Endothelial cell of umbilical vein (primary cell): ENCODE data around the gene CARS1. TPM values are rescaled to one million over a fixed set of nuclear protein-coding genes. Genes with fewer than 3 reads are reported as not detected.

Source experiments
- BruUV-seq: library from RNA; stranded (reverse); fragments of 400-500 nt; replicated peaks from 2 replicates; lab custom pipeline; 2021; lab: Mats Ljungman, UMichigan
- CTCF ChIA-PET: fragments of 300-600, 350-600 bp; sonication (Branson Sonifier 250); formaldehyde crosslinking; loops from one replicate; lab custom pipeline; 2021; ENCODE audit warnings: antibody characterized with exemption, inconsistent platforms; lab: Charles Lee
- POLR2A ChIA-PET: fragments of 300-600, 350-600 bp; sonication (Branson Sonifier 250); formaldehyde crosslinking; loops from one replicate; lab custom pipeline; 2021; ENCODE audit warnings: antibody characterized with exemption, inconsistent platforms; lab: Charles Lee
- DNase-seq: peaks from one replicate; pipeline ENCODE4 v3.0.0-alpha.2; 2011; ENCODE audit warnings: low read depth, low spot score
- FAIRE-seq: peaks from 2 replicates; lab custom pipeline; 2011; peaks lifted over from hg19 to GRCh38; lab: Jason Lieb, UNC
- H2AFZ ChIP-seq: 2 replicates; pipeline ENCODE4 v1.6.0; 2012; ENCODE audit warnings: low read depth, low read length, control low read depth, inconsistent platforms
- H3K27ac ChIP-seq: 2 replicates; pipeline ENCODE4 v1.5.1; 2011; ENCODE audit warnings: low read depth, mild to moderate bottlenecking, control low read depth, low read length, moderate library complexity; ENCODE audit not compliant: insufficient read depth
- H3K27me3 ChIP-seq, 2 experiments: 2 replicates each; pipeline versions ENCODE4 v1.6.0 to v1.6.1; 2011; ENCODE audit warnings: low read length in 2 of 2, mixed read lengths in 1 of 2; ENCODE audit not compliant: control insufficient read depth in 2 of 2, insufficient read depth in 2 of 2
- H3K36me3 ChIP-seq, 2 experiments: 2 replicates in 1 of 2; 3 replicates in 1 of 2; pipeline ENCODE4 v1.5.1; 2011; ENCODE audit warnings: low read length in 2 of 2, mild to moderate bottlenecking in 1 of 2, moderate library complexity in 1 of 2; ENCODE audit not compliant: control insufficient read depth in 2 of 2, insufficient read depth in 2 of 2; ENCODE audit errors: extremely low read depth in 1 of 2
- H3K4me1 ChIP-seq: 3 replicates; pipeline ENCODE4 v1.5.1; 2011; ENCODE audit warnings: mild to moderate bottlenecking, low read length; ENCODE audit not compliant: control insufficient read depth, insufficient read depth; ENCODE audit errors: extremely low read depth
- H3K4me2 ChIP-seq: 2 replicates; pipeline ENCODE4 v1.6.1; 2011; ENCODE audit warnings: low read length, control low read depth, mixed read lengths; ENCODE audit not compliant: insufficient read depth
- H3K4me3 ChIP-seq, 3 experiments: fragments of 200-600 bp in 1 of 3; sonication (generic), shearing (Covaris generic) in 1 of 3; replicated peaks in 1 of 3; 2 replicates each; pipeline ENCODE4 v1.5.1; 2011 to 2016; ENCODE audit warnings: control low read depth in 3 of 3, low read length in 3 of 3, mild to moderate bottlenecking in 2 of 3, inconsistent platforms in 1 of 3, low read depth in 1 of 3, moderate library complexity in 1 of 3; ENCODE audit not compliant: insufficient read depth in 1 of 3
- H3K79me2 ChIP-seq: 2 replicates; pipeline ENCODE4 v1.6.0; 2012; ENCODE audit warnings: low read length, inconsistent platforms; ENCODE audit not compliant: control insufficient read depth, insufficient read depth
- H3K9ac ChIP-seq: replicated peaks from 2 replicates; pipeline ENCODE3; 2011; ENCODE audit warnings: low read length, control low read depth; ENCODE audit not compliant: insufficient read depth; ENCODE audit errors: extremely low read depth
- H3K9me1 ChIP-seq: replicated peaks from 3 replicates; pipeline ENCODE4 v1.6.0; 2011; ENCODE audit warnings: mild to moderate bottlenecking, low read length; ENCODE audit not compliant: control insufficient read depth, insufficient read depth; ENCODE audit errors: extremely low read depth
- H3K9me3 ChIP-seq: replicated peaks from 2 replicates; pipeline ENCODE4 v1.5.1; 2012; ENCODE audit warnings: low read length, inconsistent platforms; ENCODE audit not compliant: control insufficient read depth, insufficient read depth
- H4K20me1 ChIP-seq: replicated peaks from 2 replicates; pipeline ENCODE3; 2011; ENCODE audit warnings: mild to moderate bottlenecking, low read length; ENCODE audit not compliant: control insufficient read depth, insufficient read depth; ENCODE audit errors: extremely low read depth
- EZH2 ChIP-seq: IDR thresholded peaks from 2 replicates; pipeline ENCODE4 v1.6.1; 2012; ENCODE audit warnings: borderline replicate concordance, low read depth, mild to moderate bottlenecking, moderate library complexity, low read length, inconsistent platforms; ENCODE audit not compliant: severe bottlenecking
- FOS ChIP-seq: IDR thresholded peaks from 2 replicates; pipeline ENCODE4 v1.6.1; 2011; ENCODE audit warnings: mild to moderate bottlenecking, low read length, moderate library complexity, borderline replicate concordance; ENCODE audit not compliant: insufficient read depth
- GATA2 ChIP-seq: IDR thresholded peaks from 2 replicates; pipeline ENCODE4 v1.7.0; 2011; ENCODE audit warnings: low read depth, mild to moderate bottlenecking, moderate library complexity, mixed read lengths, low read length; ENCODE audit not compliant: insufficient read length, insufficient read depth
- JUN ChIP-seq: IDR thresholded peaks from 2 replicates; pipeline ENCODE4 v1.6.1; 2011; ENCODE audit warnings: borderline replicate concordance, low read depth; ENCODE audit not compliant: insufficient read length, insufficient read depth
- MYC ChIP-seq: IDR thresholded peaks from one replicate; pipeline ENCODE4 v1.6.1; 2011; ENCODE audit warnings: mild to moderate bottlenecking, low read depth, low read length
- POLR2A ChIP-seq: IDR thresholded peaks from 2 replicates; pipeline ENCODE4 v1.6.1; 2012; ENCODE audit warnings: low read depth, mild to moderate bottlenecking, control low read depth, low read length
- POLR2AphosphoS5 ChIP-seq: IDR thresholded peaks from 2 replicates; pipeline ENCODE4 v1.6.1; 2012; ENCODE audit warnings: low read depth, mild to moderate bottlenecking, control low read depth, low read length, moderate library complexity; ENCODE audit not compliant: insufficient read depth
- dilution Hi-C: fragments of 300-500 bp; cut with MboI; formaldehyde crosslinking; loops from one replicate; pipeline ENCODE4 v1.15.0; 2019; ENCODE audit warnings: low sequenced_read_pairs; ENCODE audit not compliant: extremely low pct_ligation_motif_present
- intact Hi-C: fragments of 100-400 bp; cut with micrococcal nuclease; formaldehyde crosslinking; loops from one replicate; pipeline ENCODE4 v1.10.0; 2022
- polyA plus RNA-seq, 4 experiments: library from polyadenylated mRNA; depleted of rRNA in 3 of 4; stranded (reverse) in 3 of 4; unstranded in 1 of 4; fragments of >200 nt; gene quantifications; 2 replicates each; pipeline versions ENCODE4 v1.2.1 to v1.2.3, GENCODE V29; 2011 to 2012; ENCODE audit warnings: missing spikeins in 1 of 4
- total RNA-seq: library from RNA; stranded (reverse); gene quantifications from 2 replicates; pipeline ENCODE4 v1.2.3, GENCODE V29; 2021
- TF ChIP-seq, protein P1 (sequence below): IDR thresholded peaks from 2 replicates; pipeline ENCODE4 v1.6.1; 2011; ENCODE audit not compliant: insufficient read depth, insufficient read length
- TF ChIP-seq, protein P2 (sequence below), 2 donors: IDR thresholded peaks; 1 replicate in 1 of 2; 2 replicates in 1 of 2; pipeline ENCODE4 v1.5.1; 2011; ENCODE audit warnings: low read length in 2 of 2, mild to moderate bottlenecking in 2 of 2, moderate library complexity in 2 of 2, control low read depth in 1 of 2, inconsistent platforms in 1 of 2, low read depth in 1 of 2; ENCODE audit not compliant: insufficient read depth in 1 of 2; ENCODE audit errors: extremely low read depth in 1 of 2

The CARS1 gene
- total and polyA plus RNA-seq, 2 donors (not counting 3 experiments of a cell fraction or from before 2014, with no cell fraction given) = 43.5 to 66.2 TPM

- Histone ChIP-seq H4K20me1 (no peaks in the 10 kb centered on the region), H3K9me1 (no peaks in the 10 kb centered on the region), H3K27me3 (no peaks in the 10 kb centered on the region), H2AFZ (no peak overlapping the region), H3K4me3 (no peak overlapping the region), H3K27ac (no peak overlapping the region), H3K4me2 (no peak overlapping the region), H3K79me2 (no peaks in the 10 kb centered on the region), H3K9ac (no peak overlapping the region), H3K9me3 (no peaks in the 10 kb centered on the region), H3K4me1 (no peaks in the 10 kb centered on the region), H3K36me3 (peaks cover 10 to 38% of the 10 kb centered on the region in 2 experiments)
- DNase-seq (no peak), FAIRE-seq (no peak)
- BruUV-seq = no TSS peak
- ChIA-PET CTCF (interaction anchor here (1.2 kb wide), 1 partner anchor 13 kb away, joined by 3 read pairs; no protein-coding TSS in a partner anchor), POLR2A (no interaction called here)
- dilution Hi-C loops = no loop called here
- TF ChIP-seq POLR2AphosphoS5 (no peak), EZH2 (no peak), GATA2 (no peak), POLR2A (no peak), MYC (no peak), FOS (no peak), JUN (no peak)
- TF ChIP-seq, protein P1, sequence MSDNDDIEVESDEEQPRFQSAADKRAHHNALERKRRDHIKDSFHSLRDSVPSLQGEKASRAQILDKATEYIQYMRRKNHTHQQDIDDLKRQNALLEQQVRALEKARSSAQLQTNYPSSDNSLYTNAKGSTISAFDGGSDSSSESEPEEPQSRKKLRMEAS = no peak
- TF ChIP-seq, protein P2, sequence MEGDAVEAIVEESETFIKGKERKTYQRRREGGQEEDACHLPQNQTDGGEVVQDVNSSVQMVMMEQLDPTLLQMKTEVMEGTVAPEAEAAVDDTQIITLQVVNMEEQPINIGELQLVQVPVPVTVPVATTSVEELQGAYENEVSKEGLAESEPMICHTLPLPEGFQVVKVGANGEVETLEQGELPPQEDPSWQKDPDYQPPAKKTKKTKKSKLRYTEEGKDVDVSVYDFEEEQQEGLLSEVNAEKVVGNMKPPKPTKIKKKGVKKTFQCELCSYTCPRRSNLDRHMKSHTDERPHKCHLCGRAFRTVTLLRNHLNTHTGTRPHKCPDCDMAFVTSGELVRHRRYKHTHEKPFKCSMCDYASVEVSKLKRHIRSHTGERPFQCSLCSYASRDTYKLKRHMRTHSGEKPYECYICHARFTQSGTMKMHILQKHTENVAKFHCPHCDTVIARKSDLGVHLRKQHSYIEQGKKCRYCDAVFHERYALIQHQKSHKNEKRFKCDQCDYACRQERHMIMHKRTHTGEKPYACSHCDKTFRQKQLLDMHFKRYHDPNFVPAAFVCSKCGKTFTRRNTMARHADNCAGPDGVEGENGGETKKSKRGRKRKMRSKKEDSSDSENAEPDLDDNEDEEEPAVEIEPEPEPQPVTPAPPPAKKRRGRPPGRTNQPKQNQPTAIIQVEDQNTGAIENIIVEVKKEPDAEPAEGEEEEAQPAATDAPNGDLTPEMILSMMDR (IDR thresholded peaks at IDR 0.05; ENCODE audit: extremely low read depth in 1 of 2, insufficient read depth in 1 of 2, low read depth in 1 of 2, low read length in 2 of 2) = no peak
- intact Hi-C loops = no loop called here
Measured at GRCh38 chr11:3008746-3009336, 48.4 kb downstream of the CARS1 start.
